SIG-M5 treated with dmso at 0.1 percent for 504 hours (cell line): Measurements from ENCODE around the gene SHISAL2A.
"Not testable (repeated sequence)": the region's sequence is repeated elsewhere in the genome, so short reads cannot be mapped to it uniquely, and the experiment has no call there.

ENCODE experiments used
- DNase-seq: peaks from one replicate; lab custom pipeline; 2025; ENCODE audit not compliant: unreplicated experiment; lab: John Stamatoyannopoulos, UW

Gene SHISAL2A

DNA sequence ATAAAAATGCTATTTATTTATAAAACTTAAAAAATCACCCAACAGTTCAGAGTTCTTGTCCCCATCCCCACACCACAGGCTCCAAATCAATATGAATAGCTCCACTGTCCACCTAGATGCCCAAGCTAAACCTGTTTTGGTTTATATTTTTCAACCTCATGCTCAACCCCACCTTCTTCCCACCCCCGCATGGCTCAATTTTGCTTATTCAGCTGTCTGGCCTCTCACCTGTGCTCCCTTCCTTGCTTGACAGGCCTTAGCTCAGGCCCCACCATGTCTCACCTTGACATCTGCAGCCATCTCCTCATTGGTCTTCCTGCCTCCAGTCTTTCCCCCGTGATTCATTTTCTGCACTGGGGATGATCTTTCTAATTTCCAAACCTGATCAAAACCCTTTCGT, 47.4 kb downstream of the SHISAL2A start:
- no peak for DNase-seq

DNA sequence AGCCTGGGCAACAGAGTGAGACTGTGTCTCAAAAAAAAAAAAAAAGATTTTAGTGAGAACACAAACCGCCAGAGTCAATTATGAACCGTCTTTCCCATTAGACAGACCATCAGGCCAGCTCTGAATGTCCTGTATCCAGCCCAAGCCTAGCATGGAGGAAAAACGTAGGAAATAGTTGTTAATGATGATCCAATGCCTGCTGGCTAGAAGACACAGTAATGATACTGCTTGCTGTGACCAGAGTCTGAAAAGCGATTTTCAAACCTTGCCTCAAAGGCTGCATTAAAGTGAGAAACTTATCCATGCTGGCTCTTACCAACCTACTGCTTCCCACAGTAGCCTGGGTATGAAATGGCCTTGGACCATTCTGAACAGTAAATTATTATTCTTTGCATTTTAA, 48.2 kb downstream of the SHISAL2A start:
- no peak for DNase-seq

DNA sequence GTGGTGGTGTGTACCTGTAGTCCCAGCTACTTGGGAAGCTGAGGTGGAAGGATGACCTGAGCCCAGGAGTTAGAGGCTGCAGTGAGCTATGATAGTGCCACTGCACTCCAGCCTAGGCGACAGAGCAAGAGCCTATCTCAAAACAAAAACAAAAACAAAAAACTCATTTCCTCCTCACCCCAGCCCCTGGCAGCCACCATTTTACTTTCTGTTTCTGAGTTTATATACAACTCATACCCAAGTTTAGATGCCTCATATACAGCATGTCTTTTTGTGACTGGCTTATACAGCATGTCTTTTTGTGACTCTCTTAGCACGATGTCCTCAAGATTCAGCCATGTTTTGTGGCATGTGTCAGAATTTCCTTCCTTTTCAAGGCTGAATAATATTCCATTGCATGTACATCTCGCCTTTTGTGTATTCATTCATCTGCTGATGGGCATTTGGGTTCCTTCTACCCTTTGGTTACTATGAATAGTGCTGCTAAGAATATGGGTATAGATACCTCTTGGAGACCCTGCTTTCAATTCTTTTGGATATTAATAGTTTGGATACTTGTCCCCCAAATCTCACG, 50.5 kb downstream of the SHISAL2A start:
- DNase-seq = no peak

DNA sequence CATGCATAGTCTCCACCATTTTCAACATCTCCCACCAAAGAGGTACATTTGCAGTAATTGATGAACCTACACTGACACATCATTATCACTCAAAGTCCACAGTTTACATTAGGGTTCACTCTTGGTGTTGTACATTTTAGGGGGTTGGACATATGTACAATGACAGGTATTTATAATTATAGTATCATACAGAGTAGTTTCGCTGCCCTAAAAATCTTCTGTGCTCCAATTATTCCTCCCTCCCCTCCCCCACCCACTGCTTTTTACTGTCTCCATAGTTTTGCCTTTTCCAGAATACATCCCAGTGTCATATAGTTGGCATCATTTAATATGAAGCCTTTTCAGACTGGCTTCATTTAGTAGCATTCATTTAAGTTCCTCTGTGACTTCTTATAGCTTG, 51.6 kb downstream of the SHISAL2A start:
- no peak for DNase-seq

DNA sequence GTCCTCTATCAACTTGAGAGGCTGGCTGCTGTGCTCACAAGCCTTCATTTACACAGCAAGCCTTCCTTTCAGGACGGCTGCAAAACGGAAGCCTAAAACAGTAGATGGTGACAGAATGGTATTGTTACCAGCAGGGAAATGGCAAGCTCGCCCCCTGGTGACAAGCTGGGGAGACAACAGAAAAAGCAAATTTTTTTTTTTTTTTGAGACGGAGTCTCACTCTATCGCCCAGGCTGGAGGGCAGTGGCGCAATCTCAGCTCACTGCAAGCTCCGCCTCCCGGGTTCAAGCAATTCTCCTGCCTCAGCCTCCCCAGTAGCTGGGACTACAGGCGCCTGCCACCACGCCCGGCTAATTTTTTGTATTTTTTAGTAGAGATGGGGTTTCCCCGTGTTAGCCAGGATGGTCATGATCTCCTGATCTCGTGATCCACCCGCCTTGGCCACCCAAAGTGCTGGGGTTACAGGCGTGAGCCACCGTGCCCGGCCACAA, 53.3 kb downstream of the SHISAL2A start:
- DNase-seq = peak; percentile 78

DNA sequence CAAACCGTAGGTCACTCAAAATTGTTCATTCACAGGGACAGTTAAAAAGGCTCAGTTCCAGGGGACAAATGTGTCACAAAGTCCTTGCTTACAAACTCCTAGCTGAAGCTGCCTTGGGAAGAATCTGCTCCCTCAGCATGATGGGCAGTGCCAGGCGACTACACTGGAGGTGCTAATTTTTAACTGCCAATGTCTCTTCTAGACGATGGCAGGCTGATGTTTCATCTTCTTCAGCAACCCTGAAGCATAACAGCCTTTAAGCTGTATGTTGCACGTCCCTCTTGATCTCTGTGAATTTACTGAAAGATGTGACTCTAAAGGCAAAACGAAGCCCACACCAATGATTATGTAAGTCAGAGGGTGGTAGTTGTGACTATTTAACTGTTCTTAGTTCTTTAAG, 53.9 kb downstream of the SHISAL2A start:
- DNase-seq = no peak

DNA sequence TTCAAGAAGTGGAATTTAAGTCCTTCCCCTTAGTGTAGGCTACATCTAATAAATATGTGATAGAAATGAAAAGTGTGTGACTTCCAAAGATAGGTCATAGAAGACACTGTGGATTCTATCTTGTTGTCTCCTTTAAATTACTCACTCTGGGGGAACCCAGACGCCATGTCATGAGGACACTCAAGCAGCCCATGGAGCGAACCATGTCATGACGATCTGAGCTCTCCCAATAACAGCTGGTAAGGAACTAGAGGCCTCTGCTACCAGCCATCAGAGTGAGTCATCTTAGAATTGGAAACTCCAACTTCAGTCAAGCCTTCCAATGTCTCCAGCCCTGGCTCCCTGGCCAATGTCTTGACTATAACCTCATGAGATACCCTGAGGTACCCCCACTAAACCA, 58.9 kb downstream of the SHISAL2A start:
- DNase-seq = no peak

DNA sequence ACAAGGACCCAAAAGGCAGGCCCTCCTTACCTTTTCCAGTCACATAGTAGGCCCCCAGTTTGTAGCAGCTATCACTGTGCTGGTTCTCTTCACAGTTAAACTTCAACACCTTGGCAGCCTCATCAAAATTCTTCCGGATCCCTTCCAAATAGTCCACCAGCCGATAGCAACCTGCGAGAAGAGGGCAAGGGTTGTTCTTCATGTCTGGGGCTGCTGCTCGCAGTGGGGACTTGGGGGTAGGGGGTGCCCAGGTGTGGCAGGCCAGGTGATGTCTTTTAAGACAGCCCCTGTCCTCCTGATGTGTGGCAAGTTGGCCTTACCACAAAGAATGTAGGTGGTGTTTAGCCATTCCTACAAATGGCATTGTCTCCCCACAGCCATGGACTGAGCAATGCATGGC, 59.7 kb downstream of the SHISAL2A start:
- DNase-seq = no peak

DNA sequence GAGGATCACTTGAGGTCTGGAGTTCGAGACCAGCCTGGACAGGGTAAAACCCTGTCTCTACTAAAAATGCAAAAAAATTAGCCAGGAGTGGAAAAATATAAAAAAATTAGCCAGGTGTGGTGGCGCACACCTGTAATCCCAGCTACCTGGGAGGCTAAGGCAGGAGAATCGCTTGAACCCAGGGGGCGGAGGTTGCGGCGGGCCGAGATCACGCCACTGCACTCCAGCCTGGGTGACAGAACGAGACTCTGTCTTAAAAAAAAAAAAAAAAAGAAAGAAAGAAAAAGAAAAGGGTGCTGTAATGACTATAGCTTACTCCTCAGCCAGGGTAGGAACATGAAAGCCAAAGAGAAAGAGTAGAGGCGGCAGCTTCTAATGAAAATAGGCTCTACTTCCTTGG, 60.4 kb downstream of the SHISAL2A start:
- not testable (repeated sequence) for DNase-seq

DNA sequence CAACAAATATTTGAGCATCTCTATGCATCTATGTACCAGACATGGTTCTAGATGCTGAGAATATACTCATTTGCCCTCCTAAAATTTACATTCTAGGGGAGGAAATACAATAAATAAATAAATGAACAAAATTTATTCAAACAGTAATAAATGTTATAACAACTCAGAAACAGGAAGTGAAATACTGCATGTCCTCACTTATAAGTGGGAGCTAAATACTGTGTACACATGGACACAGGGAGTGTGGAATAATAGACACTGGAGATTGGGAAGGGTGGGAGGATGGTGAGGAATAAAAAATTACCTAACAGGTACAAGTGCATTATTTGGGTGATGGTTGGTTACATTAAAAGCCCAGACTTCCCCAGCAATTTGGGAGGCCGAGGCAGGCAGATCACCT, 60.9 kb downstream of the SHISAL2A start:
- DNase-seq = no peak

DNA sequence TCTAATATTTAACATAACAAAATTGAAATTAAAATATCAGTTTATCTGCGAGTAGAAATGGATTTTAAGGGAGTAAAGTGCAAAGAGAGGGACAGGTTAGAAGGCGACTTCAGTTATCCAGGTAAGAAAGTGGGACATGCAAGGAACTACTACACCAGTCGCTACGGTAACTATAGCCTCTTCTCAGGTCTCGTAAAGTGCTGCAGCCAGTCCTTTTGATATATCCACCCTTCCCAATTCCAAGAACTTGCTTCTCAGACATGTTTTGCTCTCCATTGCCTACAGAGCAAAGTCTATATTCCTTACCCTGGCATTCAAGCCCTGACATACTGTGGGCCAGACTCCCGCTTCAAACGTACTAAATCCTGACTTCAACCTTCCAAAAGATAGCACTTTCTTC, 62.7 kb downstream of the SHISAL2A start:
- DNase-seq = no peak

DNA sequence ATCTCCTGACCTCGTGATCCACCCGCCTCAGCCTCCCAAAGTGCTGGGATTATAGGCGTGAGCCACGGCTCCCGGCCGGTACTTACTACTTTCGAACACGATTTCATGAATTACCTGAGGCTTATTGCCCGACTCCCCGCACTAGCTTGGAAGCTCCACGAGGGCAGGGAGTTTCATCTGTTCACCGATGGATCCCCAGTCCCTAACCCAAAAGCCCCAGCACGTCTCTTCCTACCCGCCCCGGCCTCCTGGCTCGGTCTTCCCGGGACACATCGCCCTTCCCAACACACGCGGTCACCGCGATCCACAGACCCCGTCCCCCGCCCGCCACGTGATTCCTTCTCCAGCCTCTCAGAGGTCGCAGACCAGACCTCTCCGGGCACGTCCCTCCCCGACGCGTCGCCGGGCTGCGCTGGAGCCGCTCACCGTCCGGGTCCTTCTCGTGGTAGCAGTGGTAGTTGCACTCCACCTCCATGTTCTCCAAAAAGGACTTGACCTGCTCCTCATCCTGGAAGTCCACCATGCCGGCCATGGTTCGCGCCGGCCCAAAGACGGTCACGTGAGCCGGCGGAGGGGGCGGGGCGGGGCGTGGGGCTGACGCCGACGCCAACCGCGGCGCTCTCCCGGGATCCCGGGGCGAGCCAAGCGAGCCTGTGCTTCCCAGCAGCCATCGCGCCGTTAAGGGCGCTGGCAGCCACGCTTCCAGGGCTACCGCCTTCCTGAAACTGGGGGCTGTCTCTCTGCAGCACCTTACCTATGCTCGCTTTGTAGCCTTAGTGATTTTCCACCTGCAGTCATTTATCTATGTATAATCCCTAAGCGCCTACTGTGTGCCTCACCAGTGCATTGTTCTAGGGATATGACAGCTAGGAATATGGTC, 65.1 kb downstream of the SHISAL2A start, which contains the start of gene COA7:
Gene COA7, minus strand, starts transcription at position 553 of the 880 bp plus-strand sequence. Its CDS starts 21 bp downstream, at position 532.
- peak; percentile 63 for DNase-seq

DNA sequence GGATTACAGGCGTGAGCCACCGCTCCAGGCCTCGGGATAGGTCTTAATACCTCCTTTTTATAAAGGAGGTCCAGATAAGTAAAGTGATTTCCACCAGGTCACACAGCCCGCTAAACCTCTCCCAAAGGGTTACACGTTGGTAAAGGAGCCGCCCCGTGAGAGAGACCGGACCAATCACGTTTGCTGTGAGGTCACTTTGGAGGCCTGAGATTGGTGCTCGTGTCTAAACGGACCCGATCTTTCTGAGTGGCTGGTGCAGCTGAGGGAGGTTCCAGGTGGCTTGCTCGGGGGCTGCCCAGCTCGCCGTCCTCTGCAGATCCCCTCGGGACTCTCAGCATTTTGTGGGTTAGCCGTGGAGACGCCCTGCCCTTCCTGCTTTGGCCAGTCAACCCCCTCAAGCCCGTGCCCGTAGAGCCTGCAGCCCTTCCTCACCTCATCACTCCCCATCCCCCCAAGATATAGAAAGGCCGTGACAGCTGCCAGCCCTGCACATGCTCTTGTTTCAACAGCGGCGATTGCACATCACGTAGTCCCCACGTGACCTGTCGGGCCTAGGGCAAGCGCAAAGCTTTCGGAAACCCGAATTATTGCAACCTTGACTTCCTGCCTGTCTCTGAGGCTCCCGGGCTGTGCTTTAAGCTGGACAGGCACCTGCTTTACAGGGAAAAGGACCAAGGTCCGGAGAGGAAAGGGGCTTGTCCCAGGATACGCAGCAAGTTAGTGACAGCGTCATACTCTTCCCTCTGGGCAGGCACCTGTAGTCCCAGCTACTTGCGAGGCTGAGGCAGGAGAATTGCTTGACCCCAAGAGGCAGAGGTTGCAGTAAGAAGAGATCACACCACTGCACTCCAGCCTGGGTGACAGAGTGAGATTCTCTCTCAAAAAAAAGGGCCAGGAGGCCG, 70.2 kb downstream of the SHISAL2A start:
- DNase-seq = peak; percentile 90

DNA sequence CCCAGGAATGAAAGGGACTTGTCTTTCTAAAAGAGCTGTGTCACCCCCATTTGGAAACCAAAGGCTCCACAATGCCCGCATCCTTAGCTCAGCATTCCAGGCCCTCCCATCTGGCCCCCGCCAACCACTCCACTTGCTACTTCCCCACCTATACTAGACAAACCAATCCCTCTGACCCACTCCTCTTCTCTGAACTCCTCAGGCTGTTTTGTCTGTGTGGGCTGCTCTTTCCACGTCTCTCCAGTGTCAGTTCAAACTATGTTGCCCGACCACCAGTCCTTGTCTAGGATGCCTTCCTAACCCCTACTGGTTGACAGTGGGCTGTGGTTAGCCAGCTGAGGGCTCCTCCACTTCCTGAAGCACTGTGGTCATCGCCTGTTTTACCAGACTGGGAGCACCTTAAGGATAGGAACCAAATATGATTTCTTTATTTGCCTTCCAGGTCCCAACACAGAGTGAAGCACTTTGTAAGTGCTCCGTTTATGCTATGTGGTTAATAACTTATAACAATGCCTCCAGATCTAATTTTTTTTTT, 73.2 kb downstream of the SHISAL2A start:
- no peak for DNase-seq
